ENCODE data around the gene CMTM4.

Gene CMTM4

GRCh38 chr16:66696669-66697630, at the start of gene CMTM4:
Gene CMTM4 (minus strand): TSS chr16:66696743. CDS start chr16:66696525, 218 bp downstream.
- DNase-seq (ENCODE audit: low read depth) = peak; percentile 90

GRCh38 chr16:66746048-66746447, 49.5 kb upstream of the CMTM4 start:
- DNase-seq (ENCODE audit: low read depth) = no peak

GRCh38 chr16:66741950-66742808, 45.6 kb upstream of the CMTM4 start:
- peak; percentile 67 for DNase-seq (ENCODE audit: low read depth)

DNA sequence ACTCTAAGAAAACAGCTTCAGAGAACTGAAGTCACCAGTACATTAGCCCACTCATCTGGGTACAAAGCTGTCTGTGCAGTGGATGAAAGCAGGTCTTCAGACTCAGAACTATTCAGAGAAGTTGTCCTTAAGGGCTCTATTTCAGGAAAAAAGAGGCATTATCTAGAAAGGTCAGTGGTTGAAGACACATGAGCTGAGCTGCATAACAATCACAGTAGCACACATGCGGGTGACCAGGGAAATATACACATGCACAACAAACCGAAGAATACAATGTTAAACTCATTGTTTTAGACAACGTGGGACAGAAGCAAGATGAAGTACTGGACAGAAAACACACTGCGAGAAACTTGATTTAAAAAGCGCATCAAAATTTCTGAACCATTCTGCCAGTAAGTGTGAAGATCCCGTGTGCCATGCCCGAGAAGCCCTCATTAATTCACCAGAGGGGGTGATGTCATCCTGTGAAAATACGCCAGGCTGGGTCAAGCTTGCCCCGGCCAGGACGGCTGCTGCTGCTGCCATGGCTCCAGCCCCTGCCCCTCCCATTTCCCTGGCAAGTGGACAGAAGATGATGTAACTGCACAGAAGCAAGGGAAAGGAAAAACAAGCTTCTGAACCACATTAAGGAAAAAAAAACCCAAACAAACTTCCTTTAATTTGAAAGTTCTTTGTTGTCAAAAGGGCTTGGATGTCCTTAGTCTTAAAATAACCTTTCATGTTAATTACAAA, 44.8 kb upstream of the CMTM4 start:
- DNase-seq (ENCODE audit: low read depth) = peak; percentile 94

DNA sequence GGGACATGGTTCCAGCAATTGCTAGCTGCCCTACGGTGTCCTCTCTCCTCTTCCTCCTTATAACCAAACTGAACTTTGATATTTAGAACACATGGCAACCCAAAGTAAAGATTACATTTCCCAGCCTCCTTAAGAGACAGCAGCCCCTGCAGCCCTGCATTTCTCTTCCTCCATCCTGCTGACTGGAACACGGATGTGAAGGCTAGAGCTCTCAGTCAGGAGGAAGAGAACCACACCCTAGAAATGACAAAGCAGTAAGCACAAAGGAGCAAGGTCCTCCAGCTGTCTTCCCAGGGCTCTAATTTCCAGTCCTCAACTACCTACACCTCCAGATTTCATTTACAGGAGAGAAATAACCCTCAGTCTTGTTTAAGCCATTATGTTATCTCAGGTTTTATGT, 44.0 kb upstream of the CMTM4 start:
- peak; percentile 28 for DNase-seq (ENCODE audit: low read depth)

DNA sequence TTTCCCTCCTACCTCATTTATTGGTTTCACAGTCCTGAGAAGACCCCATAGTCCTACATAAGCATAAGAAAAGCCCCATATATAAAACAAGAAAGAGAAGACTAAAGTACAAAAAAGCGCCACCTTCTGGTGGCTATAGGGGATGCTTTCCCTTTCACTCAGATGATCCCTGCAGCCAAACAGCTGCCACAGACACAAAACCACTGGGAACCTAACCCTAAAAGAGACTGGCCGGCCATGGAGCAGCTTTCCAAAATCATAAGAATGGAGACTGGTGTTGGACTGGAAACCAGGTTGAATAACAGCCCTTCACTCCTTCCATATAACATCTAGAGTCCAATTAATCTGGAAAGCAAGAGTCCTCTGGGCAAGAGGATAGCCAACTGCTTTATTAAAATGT, 43.5 kb upstream of the CMTM4 start:
- peak; percentile 58 for DNase-seq (ENCODE audit: low read depth)

- no peak for DNase-seq (ENCODE audit: low read depth)
Observed at GRCh38 chr16:66735891-66736290, 39.3 kb upstream of the CMTM4 start.

DNA sequence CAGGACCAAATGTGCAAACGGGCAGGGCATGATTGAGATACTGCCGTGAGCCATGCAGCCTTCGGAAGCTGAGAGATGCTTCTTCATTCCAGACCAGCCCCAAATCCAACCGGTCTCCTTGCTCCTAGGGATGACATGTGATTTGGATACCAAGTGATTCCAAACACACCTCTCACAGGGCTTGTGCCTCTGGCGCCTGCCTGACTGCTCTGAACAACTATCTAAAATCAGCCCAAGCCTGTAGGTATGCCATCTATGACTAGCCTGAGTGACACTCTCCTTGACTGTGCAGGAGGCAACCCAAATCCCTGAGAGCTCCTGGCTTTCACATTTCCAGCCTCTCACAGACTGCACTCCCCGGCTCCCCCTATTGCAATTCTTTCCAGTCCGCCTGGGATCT, 34.6 kb upstream of the CMTM4 start:
- DNase-seq (ENCODE audit: low read depth) = no peak

- no peak for DNase-seq (ENCODE audit: low read depth)
Observed at GRCh38 chr16:66728804-66729203, 32.3 kb upstream of the CMTM4 start.

DNA sequence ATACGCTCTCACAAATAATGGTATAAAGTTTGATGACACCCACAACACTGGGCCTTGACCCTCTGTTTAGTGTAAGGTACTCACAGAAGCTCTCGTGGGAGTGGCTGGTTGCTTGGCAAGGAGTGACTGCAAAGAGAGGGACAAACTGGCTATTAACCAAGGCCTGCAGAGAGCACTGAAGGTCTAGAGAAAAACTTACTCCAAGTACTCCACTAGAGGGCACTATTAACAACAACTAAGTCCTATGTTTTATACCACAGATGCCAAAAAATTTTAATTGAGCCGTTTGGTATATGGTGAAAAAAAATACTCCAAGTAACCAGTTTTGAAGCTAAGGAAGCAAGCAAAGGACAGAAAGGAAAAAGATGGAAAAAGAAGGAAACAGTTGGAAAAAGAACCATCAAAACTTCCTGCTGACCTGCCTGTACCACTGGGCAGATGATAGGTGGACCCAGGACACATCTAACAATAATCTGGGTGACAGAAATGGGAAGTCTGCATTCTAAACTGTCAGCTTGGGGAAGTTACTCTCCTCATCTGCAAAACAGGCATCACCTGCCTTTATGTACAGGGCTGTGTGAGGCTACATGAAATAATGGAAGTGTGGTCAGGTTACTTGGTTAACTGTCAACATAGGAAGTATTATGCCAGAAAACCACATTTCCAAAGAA, 31.7 kb upstream of the CMTM4 start:
- DNase-seq (ENCODE audit: low read depth) = peak; percentile 75

GRCh38 chr16:66720766-66721165, 24.2 kb upstream of the CMTM4 start:
- DNase-seq (ENCODE audit: low read depth) = peak; percentile 72

- DNase-seq (ENCODE audit: low read depth) = no peak
Observed at GRCh38 chr16:66719246-66719645, 22.7 kb upstream of the CMTM4 start.

DNA sequence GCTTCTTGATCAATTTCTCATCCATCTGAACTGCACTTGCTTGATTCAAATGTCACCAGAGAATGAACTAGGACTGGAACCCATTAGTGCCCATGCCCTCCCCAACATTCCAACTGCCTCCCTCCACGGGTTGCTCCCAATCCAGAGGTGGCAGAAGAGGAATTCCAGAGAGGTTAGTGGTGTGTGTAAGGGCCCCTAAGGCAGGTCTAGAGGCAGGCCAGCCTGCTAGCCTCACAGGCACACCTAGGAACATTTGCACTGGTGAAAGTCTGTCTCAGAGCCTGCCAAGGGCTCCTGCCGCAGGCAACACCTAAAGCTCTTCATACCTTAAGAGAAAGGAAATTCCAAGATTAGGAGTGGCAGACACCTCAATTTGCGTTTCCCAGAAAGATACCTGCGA, 21.2 kb upstream of the CMTM4 start:
- DNase-seq (ENCODE audit: low read depth) = peak; percentile 45

- DNase-seq (ENCODE audit: low read depth) = peak; percentile 72
Observed at GRCh38 chr16:66717112-66717675, 20.7 kb upstream of the CMTM4 start.

DNA sequence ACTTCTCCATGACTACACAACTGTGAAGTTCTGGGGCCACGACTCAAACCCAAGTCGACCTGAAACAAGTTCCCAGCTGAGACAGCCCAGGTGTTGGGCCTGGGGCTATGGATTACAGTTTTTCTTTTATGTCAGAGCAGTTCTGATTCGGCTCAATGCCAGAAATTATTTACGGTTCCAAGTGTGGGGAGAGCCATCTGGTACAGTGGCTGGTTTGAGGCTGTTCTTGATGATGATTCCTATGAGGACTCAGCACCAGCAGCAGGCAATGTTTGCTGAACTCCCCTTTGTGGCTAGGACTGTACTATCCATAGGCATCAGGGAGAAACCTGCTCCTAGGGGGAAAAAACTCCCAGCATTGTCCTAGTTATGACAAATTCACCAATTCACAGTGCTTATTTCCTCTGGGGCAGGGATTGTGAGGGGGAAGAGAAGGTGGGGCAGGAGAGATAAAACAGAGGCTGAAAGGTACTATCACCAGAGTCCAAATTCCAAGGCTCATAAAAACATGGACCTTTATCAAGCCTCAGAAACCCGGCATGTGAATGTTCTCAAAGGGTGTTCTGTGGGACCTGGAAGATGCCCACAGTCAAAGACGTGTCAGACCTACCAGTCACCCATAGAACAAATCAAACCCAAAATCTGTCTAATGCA, 18.2 kb upstream of the CMTM4 start:
- peak; percentile 44 for DNase-seq (ENCODE audit: low read depth)

DNA sequence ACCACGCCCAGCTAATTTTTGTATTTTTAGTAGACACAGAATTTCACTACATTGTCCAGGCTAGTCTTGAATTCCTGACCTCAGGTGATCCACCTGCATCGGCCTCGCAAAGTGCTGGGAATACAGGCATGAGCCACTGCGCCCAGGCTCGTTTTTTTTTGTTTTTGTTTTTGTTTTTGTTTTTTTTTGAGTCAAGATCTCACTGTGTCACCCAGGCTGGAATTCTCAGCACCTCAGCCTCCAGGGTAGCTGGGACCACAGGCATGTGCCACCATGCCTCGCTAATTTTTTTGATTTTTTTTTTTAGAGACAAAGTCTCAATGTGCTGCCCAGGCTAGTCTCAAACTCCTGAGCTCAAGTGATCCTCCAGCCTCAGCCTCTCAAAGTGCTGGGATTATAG, 17.5 kb upstream of the CMTM4 start:
- DNase-seq (ENCODE audit: low read depth) = no peak

- no peak for DNase-seq (ENCODE audit: low read depth)
Observed at GRCh38 chr16:66713076-66713475, 16.5 kb upstream of the CMTM4 start.

DNA sequence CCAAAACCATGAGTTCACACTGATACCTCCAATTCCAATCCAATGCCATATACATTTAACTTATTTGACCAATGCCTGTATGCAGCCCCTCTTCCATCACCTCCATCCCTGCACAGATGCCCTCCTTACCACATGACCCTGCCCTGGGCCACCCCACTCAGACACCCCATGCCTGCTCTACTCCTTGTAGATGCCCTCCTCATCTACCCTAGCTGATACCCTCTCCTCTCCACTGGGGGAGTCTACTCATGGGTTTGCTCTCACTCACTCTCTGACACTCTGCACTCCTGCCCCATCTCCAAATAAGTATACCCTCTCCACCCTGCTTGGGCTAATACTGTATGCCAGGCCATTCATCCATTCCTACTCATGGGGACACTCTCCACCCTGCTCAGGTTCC, 16.0 kb upstream of the CMTM4 start:
- no peak for DNase-seq (ENCODE audit: low read depth)

DNA sequence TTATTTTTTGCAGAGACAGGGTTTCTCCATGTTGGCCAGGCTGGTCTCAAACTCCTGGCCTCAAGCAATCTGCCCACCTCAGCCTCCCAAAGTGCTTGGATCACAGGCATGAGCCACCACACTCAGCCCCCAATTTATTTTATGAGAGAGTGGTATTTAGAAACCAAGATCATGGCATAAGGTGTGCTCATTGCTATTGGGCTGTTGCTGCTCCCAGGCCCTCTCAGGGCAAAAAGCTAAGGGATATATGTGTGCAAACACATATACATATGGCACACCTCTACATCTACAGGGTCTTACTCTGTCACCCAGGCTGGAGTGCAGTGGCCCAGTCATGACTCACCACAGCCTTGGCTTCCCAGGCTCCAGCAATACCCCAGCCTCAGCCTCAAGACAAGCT, 15.0 kb upstream of the CMTM4 start:
- DNase-seq (ENCODE audit: low read depth) = no peak

GRCh38 chr16:66706506-66706880, 9.9 kb upstream of the CMTM4 start:
- peak; percentile 50 for DNase-seq (ENCODE audit: low read depth)
